Testis (tissue), 3 donors: ENCODE measurements around the gene SSU72. TPM values are rescaled to one million over a fixed set of nuclear protein-coding genes. Genes with fewer than 3 reads are reported as not detected.

Experiments
- DNase-seq: peaks from one replicate; pipeline ENCODE4 v3.0.0-alpha.2; 2019
- H3K27ac ChIP-seq, 2 donors: fragments of 200-600 bp; sonication (generic); one replicate each; pipeline ENCODE4 v1.5.1; 2019
- H3K27me3 ChIP-seq: fragments of 200-600 bp; sonication (generic); one replicate; pipeline ENCODE4 v1.5.1; 2019
- H3K36me3 ChIP-seq: fragments of 200-600 bp; sonication (generic); one replicate; pipeline ENCODE4 v1.5.1; 2017; ENCODE audit warnings: low read depth; ENCODE audit errors: missing control alignments
- H3K4me1 ChIP-seq: fragments of 200-600 bp; sonication (generic); one replicate; pipeline ENCODE4 v1.5.1; 2019
- H3K4me3 ChIP-seq, 2 donors: fragments of 200-600 bp; sonication (generic); one replicate each; pipeline ENCODE4 v1.5.1; 2017 to 2019
- H3K9me3 ChIP-seq: fragments of 200-600 bp; sonication (generic); one replicate; pipeline ENCODE4 v1.5.1; 2017
- CTCF ChIP-seq, 3 experiments: fragments of 450-650 bp in 2 of 3; fragments of 200-600 bp in 1 of 3; sonication (generic) in 1 of 3; IDR thresholded peaks; one replicate each; pipeline ENCODE4 v1.5.1; 2016 to 2019; ENCODE audit warnings: antibody characterized with exemption in 3 of 3, mild to moderate bottlenecking in 2 of 3, moderate library complexity in 1 of 3
- POLR2A ChIP-seq: fragments of 450-650 bp; IDR thresholded peaks from one replicate; pipeline ENCODE4 v1.6.1; 2017; ENCODE audit warnings: antibody characterized with exemption, mild to moderate bottlenecking, moderate library complexity
- WGBS, 2 donors: methylation state at CpG; one replicate each; pipeline ENCODE4 v1.1.5; 2018; 5-methylcytosine and 5-hydroxymethylcytosine counted together
- intact Hi-C: fragments of 100-400 bp; cut with DNase I; formaldehyde crosslinking; loops from one replicate; pipeline ENCODE4 v1.15.1; 2023; ENCODE audit warnings: low total_unique reads
- polyA plus RNA-seq: library from polyadenylated mRNA; stranded (reverse); fragments of 350-450 nt; fragmentation: Illumina TruSeq; extraction: RNeasy Lipid Tissue Mini Kit (QIAGEN cat#74804); gene quantifications from one replicate; pipeline ENCODE4 v1.2.3, GENCODE V29; 2014; ENCODE audit warnings: low read depth, low replicate concordance; ENCODE audit not compliant: insufficient read depth
- total RNA-seq, 2 donors: library from RNA; depleted of rRNA; stranded (reverse); fragments of >200 nt; gene quantifications; one replicate each; pipeline ENCODE4 v1.2.3, GENCODE V29; 2016

The SSU72 gene
- total and polyA plus RNA-seq, 3 donors from 2014 or later: 67.0 to 158 (median 146) TPM

- Histone ChIP-seq H3K27ac (no peak within 1 kb of the TSS), H3K9me3 (no peaks in the 10 kb centered on the region), H3K4me3 (peak within 1 kb of the TSS; percentile 7 to 12), H3K27me3 (no peaks in the 10 kb centered on the region), H3K4me1 (peaks cover 25% of the 10 kb centered on the region), H3K36me3 (no peaks in the 10 kb centered on the region)
- 2 to 4% methylated on average over 10 to 43 of the region's 125 CpGs for WGBS, 2 donors
- no peak for DNase-seq
- no peak for TF ChIP-seq POLR2A
- no peak for TF ChIP-seq CTCF (IDR thresholded peaks at IDR 0.05)
- intact Hi-C loops: no loop called here
Observed at GRCh38 chr1:1599935-1600860, 25.5 kb upstream of the SSU72 start, which contains the start of gene FNDC10. Gene FNDC10 (minus strand): TSS chr1:1600135. CDS start chr1:1600015, 120 bp downstream.

- Histone ChIP-seq H3K4me1 (peaks cover 25% of the 10 kb centered on the region), H3K36me3 (no peaks in the 10 kb centered on the region), H3K4me3 (peak overlapping the region; percentile 7 to 12), H3K27ac (no peak overlapping the region), H3K9me3 (no peaks in the 10 kb centered on the region), H3K27me3 (no peaks in the 10 kb centered on the region)
- intact Hi-C loops: no loop called here
- DNase-seq: no peak
- TF ChIP-seq POLR2A (no peak), CTCF (IDR thresholded peaks at IDR 0.05) (no peak)
- WGBS, 2 donors: 10% methylated on average over 67 of the region's 111 CpGs; no CpG with 5 or more reads in 1 of the 2 donors
Observed at GRCh38 chr1:1599030-1599934, 24.6 kb upstream of the SSU72 start.

- no peaks in the 10 kb centered on the region for H3K27me3 ChIP-seq
- no peak overlapping the region for H3K27ac ChIP-seq
- DNase-seq: no peak
- WGBS, 2 donors: 57 to 61% methylated on average over 3 to 13 of the region's 13 CpGs
- no peaks in the 10 kb centered on the region for H3K36me3 ChIP-seq
- H3K4me3 ChIP-seq: peak overlapping the region in 1 of 2 donors; percentile 7
- TF ChIP-seq CTCF (IDR thresholded peaks at IDR 0.05) (no peak), POLR2A (no peak)
- no peaks in the 10 kb centered on the region for H3K9me3 ChIP-seq
- intact Hi-C loops: no loop called here
- peaks cover 25% of the 10 kb centered on the region for H3K4me1 ChIP-seq
Observed at GRCh38 chr1:1598720-1599029, 24.0 kb upstream of the SSU72 start.

- no peak for DNase-seq
- H3K27me3 ChIP-seq: no peaks in the 10 kb centered on the region
- TF ChIP-seq POLR2A (no peak), CTCF (IDR thresholded peaks at IDR 0.05) (no peak)
- WGBS, 2 donors: 60 to 72% methylated on average over 1 to 25 of the region's 28 CpGs
- no peaks in the 10 kb centered on the region for H3K36me3 ChIP-seq
- peaks cover 25% of the 10 kb centered on the region for H3K4me1 ChIP-seq
- H3K27ac ChIP-seq: no peak overlapping the region
- H3K4me3 ChIP-seq: peak overlapping the region in 1 of 2 donors; percentile 7
- intact Hi-C loops: no loop called here
- H3K9me3 ChIP-seq: no peaks in the 10 kb centered on the region
Observed at GRCh38 chr1:1598051-1598719, 23.5 kb upstream of the SSU72 start.
